ENCODE results near the gene DPY19L3.

GRCh38 chr19:32405431-32406160, at the start of gene DPY19L3:
- TF ChIP-seq, protein P1, sequence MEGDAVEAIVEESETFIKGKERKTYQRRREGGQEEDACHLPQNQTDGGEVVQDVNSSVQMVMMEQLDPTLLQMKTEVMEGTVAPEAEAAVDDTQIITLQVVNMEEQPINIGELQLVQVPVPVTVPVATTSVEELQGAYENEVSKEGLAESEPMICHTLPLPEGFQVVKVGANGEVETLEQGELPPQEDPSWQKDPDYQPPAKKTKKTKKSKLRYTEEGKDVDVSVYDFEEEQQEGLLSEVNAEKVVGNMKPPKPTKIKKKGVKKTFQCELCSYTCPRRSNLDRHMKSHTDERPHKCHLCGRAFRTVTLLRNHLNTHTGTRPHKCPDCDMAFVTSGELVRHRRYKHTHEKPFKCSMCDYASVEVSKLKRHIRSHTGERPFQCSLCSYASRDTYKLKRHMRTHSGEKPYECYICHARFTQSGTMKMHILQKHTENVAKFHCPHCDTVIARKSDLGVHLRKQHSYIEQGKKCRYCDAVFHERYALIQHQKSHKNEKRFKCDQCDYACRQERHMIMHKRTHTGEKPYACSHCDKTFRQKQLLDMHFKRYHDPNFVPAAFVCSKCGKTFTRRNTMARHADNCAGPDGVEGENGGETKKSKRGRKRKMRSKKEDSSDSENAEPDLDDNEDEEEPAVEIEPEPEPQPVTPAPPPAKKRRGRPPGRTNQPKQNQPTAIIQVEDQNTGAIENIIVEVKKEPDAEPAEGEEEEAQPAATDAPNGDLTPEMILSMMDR (conservative IDR thresholded peaks at IDR 0.05), result no peak
- TF ChIP-seq ZFX (IDR thresholded peaks at IDR 0.05), result peak; percentile 70; the same call in 1 of the 2 replicates

Measured in C4-2B (cell line).